ENCODE results near the gene RHOBTB1.
"Not testable (repeated sequence)": the region's sequence is repeated elsewhere in the genome, so short reads cannot be mapped to it uniquely, and the experiment has no call there.

RHOBTB1 gene

DNA sequence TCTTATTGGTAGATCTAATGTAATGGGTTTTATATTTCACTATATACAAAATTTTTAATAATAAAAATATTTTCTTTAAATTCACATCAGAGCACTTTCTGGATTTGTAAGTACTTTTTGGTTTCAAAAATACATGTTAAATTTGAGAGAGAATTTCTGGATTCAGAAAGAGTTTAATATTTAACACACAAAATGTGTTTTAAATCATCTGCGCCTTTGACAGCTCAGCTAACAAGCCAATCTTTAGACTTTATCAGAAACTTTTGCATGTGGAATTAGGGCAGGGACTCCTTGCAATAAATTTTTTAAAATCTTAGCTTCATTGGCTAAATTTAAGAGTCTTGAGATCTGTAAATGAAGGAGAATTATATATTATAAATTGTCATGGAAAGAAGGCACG lies 32.7 kb upstream of the RHOBTB1 start:
- Histone ChIP-seq H3K36me3 (ENCODE audit: control insufficient read depth in 1 of 2, insufficient read depth in 2 of 2, low read length in 2 of 2) (no peaks in the 10 kb centered on the region), H3K27ac (ENCODE audit: low read length) (no peak overlapping the region), H3K27me3 (ENCODE audit: low read depth, low read length) (no peaks in the 10 kb centered on the region), H3K9me3 (ENCODE audit: control insufficient read depth in 1 of 2, low read length in 2 of 2) (no peaks in the 10 kb centered on the region), H3K4me3 (ENCODE audit: low read depth in 1 of 2, low read length in 2 of 2) (no peak overlapping the region), H3K4me1 (ENCODE audit: control insufficient read depth in 1 of 2, insufficient read depth in 2 of 2, low read length in 2 of 2) (peaks cover 0 to 6% of the 10 kb centered on the region in 2 donors)

DNA sequence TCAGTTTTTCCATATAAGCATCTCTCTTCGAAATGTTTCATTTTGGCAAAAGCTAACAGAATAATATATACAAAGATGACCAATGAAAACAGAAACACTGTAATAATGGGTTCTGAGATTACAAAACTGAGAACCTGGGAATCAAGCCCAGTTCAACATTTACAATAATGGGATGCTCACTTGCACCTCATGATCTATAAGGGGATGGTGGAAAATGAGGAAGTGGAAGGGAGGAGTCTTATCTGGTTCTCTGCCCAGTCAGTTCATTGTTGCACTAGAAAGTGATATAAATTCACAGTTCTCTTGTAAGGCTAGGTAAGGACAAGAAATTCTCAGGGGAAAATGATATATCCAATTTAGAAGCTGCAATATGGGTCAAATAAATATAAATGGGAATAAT lies 31.7 kb upstream of the RHOBTB1 start:
- H3K4me3 ChIP-seq (ENCODE audit: low read depth in 1 of 2, low read length in 2 of 2), result no peak overlapping the region
- H3K4me1 ChIP-seq (ENCODE audit: control insufficient read depth in 1 of 2, insufficient read depth in 2 of 2, low read length in 2 of 2), result peaks cover 0 to 6% of the 10 kb centered on the region in 2 donors
- H3K36me3 ChIP-seq (ENCODE audit: control insufficient read depth in 1 of 2, insufficient read depth in 2 of 2, low read length in 2 of 2), result no peaks in the 10 kb centered on the region
- H3K9me3 ChIP-seq (ENCODE audit: control insufficient read depth in 1 of 2, low read length in 2 of 2), result no peaks in the 10 kb centered on the region
- H3K27ac ChIP-seq (ENCODE audit: low read length), result no peak overlapping the region
- no peaks in the 10 kb centered on the region for H3K27me3 ChIP-seq (ENCODE audit: low read depth, low read length)

- Histone ChIP-seq H3K4me1 (ENCODE audit: control insufficient read depth in 1 of 2, insufficient read depth in 2 of 2, low read length in 2 of 2) (peaks cover 0 to 6% of the 10 kb centered on the region in 2 donors), H3K9me3 (ENCODE audit: control insufficient read depth in 1 of 2, low read length in 2 of 2) (no peaks in the 10 kb centered on the region), H3K27me3 (ENCODE audit: low read depth, low read length) (no peaks in the 10 kb centered on the region), H3K27ac (ENCODE audit: low read length) (no peak overlapping the region), H3K4me3 (ENCODE audit: low read depth in 1 of 2, low read length in 2 of 2) (no peak overlapping the region), H3K36me3 (ENCODE audit: control insufficient read depth in 1 of 2, insufficient read depth in 2 of 2, low read length in 2 of 2) (no peaks in the 10 kb centered on the region)
Observed at GRCh38 chr10:60974463-60975149, 30.6 kb upstream of the RHOBTB1 start.

DNA sequence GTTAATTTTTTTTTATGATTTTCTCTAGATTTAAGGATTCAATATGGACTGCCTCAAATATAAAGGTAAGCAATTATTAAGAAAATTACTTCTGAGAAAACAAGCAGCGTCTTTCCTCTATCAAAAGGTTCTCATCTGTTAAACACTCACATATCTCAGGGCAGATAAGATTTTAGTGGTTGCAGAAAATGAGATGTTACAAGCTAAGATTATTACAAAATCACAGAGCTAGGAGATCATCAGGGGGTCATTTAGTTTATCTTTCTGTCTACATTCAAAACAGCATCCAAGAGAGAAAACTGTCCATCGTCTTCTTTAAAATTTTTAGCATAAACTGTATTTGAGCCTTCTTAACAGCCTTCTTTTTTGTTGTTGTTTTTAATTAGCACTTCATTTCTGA lies 29.1 kb upstream of the RHOBTB1 start:
- H3K4me3 ChIP-seq (ENCODE audit: low read depth in 1 of 2, low read length in 2 of 2), result no peak overlapping the region
- H3K36me3 ChIP-seq (ENCODE audit: control insufficient read depth in 1 of 2, insufficient read depth in 2 of 2, low read length in 2 of 2), result no peaks in the 10 kb centered on the region
- H3K27me3 ChIP-seq (ENCODE audit: low read depth, low read length), result no peaks in the 10 kb centered on the region
- peaks cover 0 to 6% of the 10 kb centered on the region in 2 donors for H3K4me1 ChIP-seq (ENCODE audit: control insufficient read depth in 1 of 2, insufficient read depth in 2 of 2, low read length in 2 of 2)
- H3K27ac ChIP-seq (ENCODE audit: low read length), result no peak overlapping the region
- H3K9me3 ChIP-seq (ENCODE audit: control insufficient read depth in 1 of 2, low read length in 2 of 2), result no peaks in the 10 kb centered on the region

DNA sequence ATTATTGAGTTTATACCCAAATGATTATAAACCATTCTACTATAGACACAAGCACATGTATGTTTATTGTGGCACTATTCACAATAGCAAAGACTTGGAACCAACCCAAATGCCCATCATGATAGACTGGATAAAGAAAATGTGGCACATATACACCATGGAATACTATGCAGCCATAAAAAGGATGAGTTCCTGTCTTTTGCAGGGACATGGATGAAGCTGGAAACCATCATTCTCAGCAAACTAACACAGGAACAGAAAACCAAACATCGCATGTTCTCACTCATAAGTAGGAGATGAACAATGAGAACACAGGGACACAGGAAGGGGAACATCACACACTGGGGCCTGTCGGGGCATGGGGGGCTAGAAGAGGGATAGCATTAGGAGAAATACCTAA lies 28.2 kb upstream of the RHOBTB1 start:
- H3K4me1 ChIP-seq (ENCODE audit: control insufficient read depth in 1 of 2, insufficient read depth in 2 of 2, low read length in 2 of 2); H3K9me3 ChIP-seq (ENCODE audit: control insufficient read depth in 1 of 2, low read length in 2 of 2); H3K27ac ChIP-seq (ENCODE audit: low read length); H3K27me3 ChIP-seq (ENCODE audit: low read depth, low read length); H3K4me3 ChIP-seq (ENCODE audit: low read depth in 1 of 2, low read length in 2 of 2); H3K36me3 ChIP-seq (ENCODE audit: control insufficient read depth in 1 of 2, insufficient read depth in 2 of 2, low read length in 2 of 2): not testable (repeated sequence)

DNA sequence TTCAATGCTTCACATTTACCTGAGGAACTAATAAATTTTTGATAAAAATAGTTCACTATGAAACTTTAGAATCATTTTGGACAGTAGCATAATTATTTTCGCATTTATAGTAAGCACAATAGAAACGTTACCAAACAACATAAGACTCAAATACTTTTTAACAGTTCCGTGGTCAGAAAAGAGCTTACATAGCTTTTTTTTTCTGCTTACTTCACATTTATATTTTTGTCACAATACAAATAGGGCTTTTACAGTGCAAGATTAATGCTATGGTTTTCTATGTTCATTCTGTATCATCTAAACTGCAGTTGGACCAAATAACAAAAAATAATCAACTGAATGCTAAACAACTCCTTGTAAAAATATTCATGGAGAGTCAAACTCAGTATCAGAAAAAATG lies 26.5 kb upstream of the RHOBTB1 start:
- H3K27ac ChIP-seq (ENCODE audit: low read length), result no peak overlapping the region
- no peaks in the 10 kb centered on the region for H3K36me3 ChIP-seq (ENCODE audit: control insufficient read depth in 1 of 2, insufficient read depth in 2 of 2, low read length in 2 of 2)
- H3K9me3 ChIP-seq (ENCODE audit: control insufficient read depth in 1 of 2, low read length in 2 of 2), result no peaks in the 10 kb centered on the region
- no peak overlapping the region for H3K4me3 ChIP-seq (ENCODE audit: low read depth in 1 of 2, low read length in 2 of 2)
- H3K4me1 ChIP-seq (ENCODE audit: control insufficient read depth in 1 of 2, insufficient read depth in 2 of 2, low read length in 2 of 2), result peaks cover 0 to 4% of the 10 kb centered on the region in 2 donors
- no peaks in the 10 kb centered on the region for H3K27me3 ChIP-seq (ENCODE audit: low read depth, low read length)

DNA sequence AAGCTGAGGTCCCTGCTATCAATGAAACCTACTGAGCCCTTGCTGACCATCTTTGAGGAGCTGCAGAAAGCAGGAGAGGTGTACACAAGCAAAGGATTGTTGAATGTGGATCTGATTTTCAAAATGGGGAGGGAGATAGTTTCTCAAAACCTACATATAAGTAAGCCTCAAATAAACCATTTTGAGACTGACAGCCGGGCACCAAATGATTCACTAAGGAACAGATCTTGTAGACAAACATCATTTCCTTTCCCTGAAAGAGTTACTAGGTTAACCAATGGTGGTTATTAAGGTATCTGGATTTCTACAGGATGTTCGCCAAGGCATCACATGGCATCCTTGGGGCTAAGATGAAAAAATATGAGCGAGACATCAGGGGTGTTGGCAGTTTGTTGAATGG lies 24.5 kb upstream of the RHOBTB1 start:
- Histone ChIP-seq H3K9me3 (ENCODE audit: control insufficient read depth in 1 of 2, low read length in 2 of 2) (no peaks in the 10 kb centered on the region), H3K4me1 (ENCODE audit: control insufficient read depth in 1 of 2, insufficient read depth in 2 of 2, low read length in 2 of 2) (peaks cover 0 to 5% of the 10 kb centered on the region in 2 donors), H3K27me3 (ENCODE audit: low read depth, low read length) (no peaks in the 10 kb centered on the region), H3K4me3 (ENCODE audit: low read depth in 1 of 2, low read length in 2 of 2) (no peak overlapping the region), H3K36me3 (ENCODE audit: control insufficient read depth in 1 of 2, insufficient read depth in 2 of 2, low read length in 2 of 2) (no peaks in the 10 kb centered on the region), H3K27ac (ENCODE audit: low read length) (no peak overlapping the region)

DNA sequence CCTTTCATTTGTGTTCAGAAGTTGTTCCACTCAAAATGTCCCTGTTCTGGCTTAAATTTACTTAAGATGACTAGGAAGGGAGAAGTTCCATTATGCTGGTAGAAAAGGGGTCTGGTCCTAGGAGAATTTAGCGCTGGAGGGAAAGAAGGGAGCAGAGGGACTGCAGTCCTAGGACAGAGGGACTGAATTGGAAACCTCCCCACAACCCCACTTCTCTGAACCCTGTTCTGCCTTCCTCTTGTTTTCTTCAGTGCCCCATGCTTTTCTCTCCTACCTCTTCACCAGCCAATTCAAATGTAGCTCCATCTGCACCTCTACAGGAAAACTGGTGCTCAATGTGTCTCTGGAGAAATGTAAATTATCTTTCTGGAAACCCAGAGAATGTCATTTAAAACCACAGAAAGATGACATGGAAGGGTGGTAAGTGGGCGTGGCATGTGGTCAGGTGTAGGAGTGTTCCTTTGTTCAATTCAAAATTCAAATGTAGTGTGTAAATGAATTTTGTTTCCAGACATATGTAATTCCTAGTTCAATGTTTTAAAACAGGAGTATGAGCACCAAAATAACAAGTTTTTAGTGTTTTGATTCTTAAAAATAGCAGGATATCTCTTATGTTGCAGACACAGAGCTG lies 24.0 kb upstream of the RHOBTB1 start:
- H3K4me3 ChIP-seq (ENCODE audit: low read depth in 1 of 2, low read length in 2 of 2), result no peak overlapping the region
- H3K27ac ChIP-seq (ENCODE audit: low read length), result no peak overlapping the region
- H3K36me3 ChIP-seq (ENCODE audit: control insufficient read depth in 1 of 2, insufficient read depth in 2 of 2, low read length in 2 of 2), result no peaks in the 10 kb centered on the region
- no peaks in the 10 kb centered on the region for H3K9me3 ChIP-seq (ENCODE audit: control insufficient read depth in 1 of 2, low read length in 2 of 2)
- H3K27me3 ChIP-seq (ENCODE audit: low read depth, low read length), result no peaks in the 10 kb centered on the region
- H3K4me1 ChIP-seq (ENCODE audit: control insufficient read depth in 1 of 2, insufficient read depth in 2 of 2, low read length in 2 of 2), result peaks cover 0 to 9% of the 10 kb centered on the region in 2 donors

GRCh38 chr10:60967260-60967659 lies 23.3 kb upstream of the RHOBTB1 start:
- Histone ChIP-seq H3K27ac (ENCODE audit: low read length) (no peak overlapping the region), H3K9me3 (ENCODE audit: control insufficient read depth in 1 of 2, low read length in 2 of 2) (no peaks in the 10 kb centered on the region), H3K4me1 (ENCODE audit: control insufficient read depth in 1 of 2, insufficient read depth in 2 of 2, low read length in 2 of 2) (peaks cover 0 to 9% of the 10 kb centered on the region in 2 donors), H3K4me3 (ENCODE audit: low read depth in 1 of 2, low read length in 2 of 2) (no peak overlapping the region), H3K27me3 (ENCODE audit: low read depth, low read length) (no peaks in the 10 kb centered on the region), H3K36me3 (ENCODE audit: control insufficient read depth in 1 of 2, insufficient read depth in 2 of 2, low read length in 2 of 2) (no peaks in the 10 kb centered on the region)

DNA sequence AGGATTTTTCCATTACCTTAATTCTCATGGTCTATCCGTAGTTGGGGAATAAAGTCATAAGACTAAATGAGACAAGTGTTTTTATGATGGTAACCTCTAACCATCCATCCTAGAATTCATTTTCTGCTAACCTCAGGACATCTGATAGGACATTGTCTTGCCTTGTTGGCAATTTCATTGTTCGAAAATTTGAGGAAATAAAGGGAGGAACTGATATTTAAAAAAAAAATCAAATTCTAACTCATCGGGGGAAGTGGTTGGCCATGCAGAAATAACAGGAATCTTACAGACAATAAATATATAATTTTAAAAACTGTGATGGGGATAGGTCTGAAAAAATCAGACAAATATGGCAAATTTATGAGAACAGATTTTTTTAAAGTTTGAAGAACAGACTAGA lies 21.7 kb upstream of the RHOBTB1 start:
- H3K9me3 ChIP-seq (ENCODE audit: control insufficient read depth in 1 of 2, low read length in 2 of 2), result no peaks in the 10 kb centered on the region
- H3K36me3 ChIP-seq (ENCODE audit: control insufficient read depth in 1 of 2, insufficient read depth in 2 of 2, low read length in 2 of 2), result no peaks in the 10 kb centered on the region
- peaks cover 0 to 9% of the 10 kb centered on the region in 2 donors for H3K4me1 ChIP-seq (ENCODE audit: control insufficient read depth in 1 of 2, insufficient read depth in 2 of 2, low read length in 2 of 2)
- H3K4me3 ChIP-seq (ENCODE audit: low read depth in 1 of 2, low read length in 2 of 2), result no peak overlapping the region
- H3K27ac ChIP-seq (ENCODE audit: low read length), result peak overlapping the region; percentile 49
- H3K27me3 ChIP-seq (ENCODE audit: low read depth, low read length), result no peaks in the 10 kb centered on the region

GRCh38 chr10:60964257-60965235 lies 20.6 kb upstream of the RHOBTB1 start:
- Histone ChIP-seq H3K36me3 (ENCODE audit: control insufficient read depth in 1 of 2, insufficient read depth in 2 of 2, low read length in 2 of 2) (no peaks in the 10 kb centered on the region), H3K9me3 (ENCODE audit: control insufficient read depth in 1 of 2, low read length in 2 of 2) (no peaks in the 10 kb centered on the region), H3K27me3 (ENCODE audit: low read depth, low read length) (no peaks in the 10 kb centered on the region), H3K27ac (ENCODE audit: low read length) (peak overlapping the region; percentile 68), H3K4me3 (ENCODE audit: low read depth in 1 of 2, low read length in 2 of 2) (no peak overlapping the region), H3K4me1 (ENCODE audit: control insufficient read depth in 1 of 2, insufficient read depth in 2 of 2, low read length in 2 of 2) (peaks cover 0 to 10% of the 10 kb centered on the region in 2 donors)
